HG02938 (cell line): Measurements from ENCODE around the gene CDAN1.

Experiments used
- ATAC-seq: cut with Tn5 transposase; IDR thresholded peaks from one replicate; pipeline ENCODE4 v1.9.1; 2021; ENCODE audit warnings: mild to moderate bottlenecking, moderate library complexity; ENCODE audit not compliant: unreplicated experiment

The CDAN1 gene

DNA sequence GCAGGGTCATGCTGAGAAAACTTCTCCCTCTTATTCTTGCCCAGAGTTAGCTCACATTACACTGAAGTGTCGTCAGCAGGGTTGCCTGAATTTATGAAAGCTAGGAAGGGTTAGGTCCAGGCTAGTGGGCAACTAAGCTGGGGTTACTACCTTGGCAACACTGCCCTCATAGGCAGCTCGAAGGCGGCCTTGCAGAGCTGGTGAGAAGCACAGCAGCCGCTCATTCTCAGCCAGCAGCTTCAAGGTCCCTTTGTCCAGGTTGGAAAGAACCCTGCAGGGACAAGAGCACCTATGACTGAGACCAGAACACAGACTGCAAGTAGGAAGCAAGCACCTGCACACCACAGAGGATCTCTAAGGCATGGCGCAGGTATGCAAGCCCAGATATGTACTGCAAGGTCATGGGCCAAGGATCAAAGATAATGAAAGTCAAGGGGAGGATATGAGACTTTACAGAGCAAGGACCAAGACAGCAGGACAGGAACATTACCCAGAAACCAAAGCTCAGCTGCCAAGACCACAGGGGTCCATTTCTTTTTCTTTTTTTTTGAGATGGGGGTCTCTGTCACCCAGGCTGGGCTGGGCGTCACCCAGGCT, 2.8 kb downstream of the CDAN1 start:
- ATAC-seq: no peak

DNA sequence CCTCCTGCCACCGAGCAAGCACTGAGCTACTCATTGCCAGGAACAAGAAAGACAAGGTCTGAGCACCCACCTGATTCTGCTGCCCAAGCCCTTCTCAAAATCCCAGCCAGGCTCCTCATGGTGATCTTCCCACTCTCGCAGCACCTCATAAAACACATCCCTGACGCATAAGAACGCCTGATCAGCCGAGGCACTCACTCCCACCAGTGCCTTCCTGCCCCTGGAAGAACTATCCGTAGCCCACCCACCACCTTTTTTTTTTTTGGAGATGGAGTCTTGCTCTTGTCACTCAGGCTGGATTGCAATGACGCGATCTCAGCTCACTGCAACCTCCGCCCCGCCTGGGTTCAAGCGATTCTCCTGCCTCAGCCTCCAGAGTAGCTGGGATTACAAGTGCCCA, 3.9 kb downstream of the CDAN1 start:
- no peak for ATAC-seq

DNA sequence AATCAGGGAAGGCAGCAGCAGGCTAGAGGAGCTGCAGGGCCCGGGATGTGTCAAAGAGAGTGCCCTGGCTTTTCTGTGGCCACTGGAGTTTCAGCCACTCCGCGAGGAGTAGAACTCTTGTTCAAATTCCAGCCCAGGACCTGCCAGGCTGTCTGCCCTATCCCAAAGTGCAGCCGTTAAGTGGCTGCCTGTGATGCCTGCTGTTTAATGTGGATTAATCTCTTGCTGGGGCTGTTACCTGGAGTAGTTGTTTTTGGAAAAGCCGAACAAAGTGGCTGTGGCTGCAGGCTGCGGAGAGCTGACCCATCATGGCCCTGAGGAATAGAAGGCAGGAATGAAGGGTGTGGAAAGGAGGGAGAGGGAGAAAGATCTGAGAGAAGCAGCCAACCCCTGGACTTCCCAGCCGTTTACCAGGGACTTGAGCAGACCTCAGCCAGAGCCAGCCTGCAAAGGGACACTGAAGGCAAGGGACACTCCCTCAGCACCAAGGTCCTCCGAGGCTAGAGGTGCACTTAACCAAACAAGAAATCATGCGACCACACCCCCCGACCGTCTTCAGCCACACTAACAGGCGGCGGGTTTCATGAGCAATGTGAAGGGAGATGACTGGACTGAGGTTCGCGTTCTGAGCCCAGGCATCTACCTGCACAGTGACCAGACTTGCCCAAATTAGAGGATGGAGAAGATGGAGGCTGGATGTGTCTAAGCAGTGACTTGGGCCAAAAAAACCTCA, 4.7 kb downstream of the CDAN1 start:
- ATAC-seq: no peak

DNA sequence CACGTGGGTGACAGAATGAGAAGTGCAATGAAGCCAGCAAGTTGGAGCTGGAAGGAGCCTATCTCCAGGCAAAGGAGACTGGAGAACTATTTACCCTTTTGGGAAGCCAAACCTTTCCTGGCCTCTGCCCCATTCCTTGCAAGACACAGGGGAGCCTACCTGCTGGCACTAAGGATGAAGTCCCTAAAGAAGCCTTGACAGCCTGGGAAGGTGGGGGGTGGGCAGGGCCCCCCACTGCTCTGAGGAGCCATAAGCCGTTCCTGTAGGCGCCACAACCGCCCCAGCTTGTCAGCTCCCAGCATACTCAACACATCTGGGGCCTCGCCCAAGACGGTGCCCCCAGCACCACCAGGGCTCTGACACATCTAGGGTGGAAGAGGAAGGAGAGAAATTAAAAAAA, 5.5 kb downstream of the CDAN1 start:
- no peak for ATAC-seq

DNA sequence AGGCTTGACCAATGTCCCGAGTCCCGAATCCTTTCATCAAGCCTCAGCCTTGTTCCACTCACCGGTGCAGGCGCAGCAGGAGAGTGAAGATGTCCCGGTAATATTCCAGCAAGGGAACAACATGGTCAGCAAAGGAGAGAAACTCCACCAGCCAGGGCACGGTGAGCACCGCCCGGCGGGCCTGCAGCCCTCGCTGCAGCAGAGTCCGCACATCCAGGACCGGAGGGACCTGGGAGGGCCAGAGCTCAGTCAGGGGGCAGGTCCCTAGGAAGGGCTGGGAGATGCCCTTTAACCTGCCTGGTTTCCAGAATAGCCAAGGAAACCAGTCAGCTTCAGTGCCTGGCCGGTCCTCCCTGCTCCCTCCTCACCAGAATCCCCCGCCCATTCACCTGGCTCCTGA, 6.4 kb downstream of the CDAN1 start:
- ATAC-seq: no peak

DNA sequence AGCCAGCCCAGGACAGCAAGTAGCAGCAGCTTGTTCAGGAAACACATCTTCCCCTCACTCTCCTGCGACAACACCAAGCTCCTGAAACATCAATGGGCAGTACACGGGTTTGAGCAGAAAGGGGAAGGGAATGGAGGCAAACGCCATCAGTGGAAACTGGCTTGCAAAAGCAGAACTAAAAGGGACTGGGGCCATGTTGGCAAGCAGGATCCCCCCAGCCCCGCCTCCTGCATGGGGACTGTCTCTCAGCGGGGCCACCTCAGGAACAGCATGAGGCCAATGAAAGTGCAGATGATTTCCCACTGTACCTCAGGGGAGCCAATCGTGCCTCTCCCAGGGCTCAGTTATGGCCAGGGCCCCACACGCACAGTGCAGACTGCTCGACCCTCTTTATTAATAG, 6.8 kb downstream of the CDAN1 start:
- no peak for ATAC-seq

DNA sequence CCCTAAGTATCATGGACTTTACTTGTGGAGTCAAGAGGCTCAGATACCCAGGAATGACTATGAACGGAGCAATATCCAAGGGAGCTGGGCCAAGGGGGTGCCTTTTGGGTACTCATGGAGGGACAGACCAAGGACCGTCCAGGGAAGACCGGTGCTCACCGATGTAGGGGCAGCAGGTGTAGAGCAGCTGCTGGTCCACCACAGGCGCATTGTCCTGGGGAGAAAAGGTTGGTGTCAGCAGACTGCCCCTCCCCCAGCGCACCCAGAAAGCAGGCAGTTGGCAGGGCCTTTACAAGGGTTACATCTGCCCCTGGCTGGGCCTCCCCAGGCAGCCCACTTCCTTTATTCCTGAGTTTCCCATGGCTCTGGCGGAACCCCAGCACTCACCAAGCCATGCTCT, 7.5 kb downstream of the CDAN1 start:
- no peak for ATAC-seq

DNA sequence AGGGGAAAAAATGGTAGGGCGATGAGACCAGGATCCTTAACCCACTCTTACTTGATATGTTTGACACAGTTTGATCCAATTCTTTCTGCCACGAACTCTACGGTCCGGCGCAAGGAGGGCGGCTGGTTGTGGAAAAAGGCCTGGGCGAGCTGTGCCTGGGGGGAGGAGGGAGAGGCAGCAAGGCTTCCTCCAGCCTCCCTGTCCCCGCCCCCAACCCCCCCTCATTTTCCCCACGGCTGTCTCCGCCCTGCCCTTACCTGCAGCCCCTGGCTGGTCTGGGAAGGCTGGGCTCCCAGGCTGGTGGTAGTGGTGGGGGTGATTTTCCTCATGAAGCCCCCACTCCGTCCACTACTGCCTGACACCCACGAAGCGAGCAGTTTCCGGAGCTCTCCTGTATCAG, 8.0 kb downstream of the CDAN1 start:
- no peak for ATAC-seq

DNA sequence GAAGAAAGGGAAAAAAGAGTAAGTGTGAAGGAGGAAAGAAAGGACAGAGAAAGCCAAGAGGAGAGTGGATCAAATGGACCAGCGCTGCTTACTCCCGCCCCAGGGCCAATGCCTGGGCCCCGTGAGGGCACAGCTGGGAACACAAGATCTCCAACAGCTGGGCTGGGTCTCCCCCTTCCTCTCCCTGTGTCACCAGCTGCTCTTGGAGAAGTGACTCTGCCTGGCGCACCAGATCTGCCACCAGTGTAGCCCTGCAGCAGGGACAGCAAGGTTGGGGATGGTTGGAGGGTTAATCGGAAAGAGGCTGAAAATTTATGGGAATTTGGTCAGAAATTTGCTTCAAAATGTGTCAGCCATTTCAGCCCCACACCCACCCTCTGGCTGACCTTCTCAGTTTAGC, 8.4 kb downstream of the CDAN1 start:
- no peak for ATAC-seq

DNA sequence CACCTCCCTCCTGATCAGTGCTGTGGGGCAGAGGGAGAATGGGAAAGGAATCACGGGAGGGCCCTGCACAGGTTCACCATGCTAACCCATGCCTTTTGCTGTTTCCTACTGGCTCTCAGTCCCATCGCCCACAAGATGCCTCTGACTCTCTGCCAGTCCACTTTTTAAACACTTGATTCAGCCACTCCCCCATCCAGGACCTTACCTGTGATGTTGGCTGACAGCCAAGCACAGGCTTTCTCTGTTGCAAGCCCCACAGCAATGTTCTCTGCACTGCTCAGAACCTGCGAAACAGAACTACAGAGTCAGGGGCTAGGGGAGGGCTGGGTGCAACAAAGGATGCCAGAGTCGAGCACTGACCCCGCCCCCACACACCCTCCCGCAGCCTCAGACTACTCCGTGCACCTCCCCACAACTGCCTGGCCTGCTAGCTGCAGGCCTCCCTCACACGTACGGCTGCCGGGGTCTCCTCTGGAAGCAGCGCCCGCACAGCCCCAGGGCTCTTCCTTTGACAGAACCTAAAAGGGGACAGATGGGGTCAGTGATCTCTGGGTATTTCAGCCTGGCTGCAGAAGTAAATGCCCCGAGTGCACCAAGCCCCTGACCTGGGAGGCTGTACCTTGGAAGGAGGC, 9.1 kb downstream of the CDAN1 start:
- no peak for ATAC-seq

DNA sequence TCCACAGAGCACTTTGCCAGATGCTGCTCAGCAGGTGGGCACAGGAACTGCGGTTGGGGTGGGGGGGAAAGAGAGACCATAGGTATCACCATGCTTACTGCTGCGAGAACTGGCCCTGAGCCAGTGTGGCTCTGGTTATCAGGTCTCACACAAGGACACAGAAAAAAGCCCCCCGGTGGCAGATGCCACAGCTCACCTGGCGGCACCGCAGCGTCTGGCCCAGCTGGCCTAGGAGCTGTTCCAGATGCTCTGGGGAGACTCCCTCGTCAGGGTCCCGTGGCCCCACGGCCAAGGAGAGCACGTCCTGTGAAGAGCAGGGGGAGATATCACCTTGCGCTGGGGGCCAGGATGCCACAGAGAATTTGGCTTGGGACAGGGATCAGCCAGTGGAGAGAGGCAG, 10.8 kb downstream of the CDAN1 start:
- no peak for ATAC-seq

DNA sequence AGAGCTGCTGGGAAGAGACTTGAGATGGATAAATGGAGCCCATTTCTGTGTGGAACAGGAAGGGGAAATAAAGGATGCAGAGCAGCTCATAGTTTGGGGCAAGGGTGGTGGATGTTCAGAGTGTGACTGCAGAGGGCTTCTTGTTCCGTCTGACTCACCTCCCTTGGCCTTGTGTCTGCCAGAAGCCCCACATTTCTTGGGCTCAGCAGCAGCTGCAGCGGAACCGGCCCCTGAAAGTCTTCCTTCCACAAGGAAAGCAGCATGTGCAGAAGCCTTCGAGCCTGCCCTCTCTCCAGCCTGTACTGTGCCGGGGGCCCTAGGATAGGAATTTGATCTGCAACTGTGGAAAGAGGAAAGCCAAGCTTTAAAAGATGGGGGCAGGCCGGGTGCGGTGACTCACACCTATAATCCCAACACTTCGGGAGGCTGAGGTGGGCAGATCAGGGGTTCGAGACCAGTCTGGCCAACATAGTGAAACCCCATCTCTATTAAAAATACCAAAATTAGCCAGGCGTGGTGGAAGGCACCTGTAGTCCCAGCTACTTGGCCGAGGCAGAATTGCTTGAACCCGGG, 11.5 kb downstream of the CDAN1 start:
- no peak for ATAC-seq

DNA sequence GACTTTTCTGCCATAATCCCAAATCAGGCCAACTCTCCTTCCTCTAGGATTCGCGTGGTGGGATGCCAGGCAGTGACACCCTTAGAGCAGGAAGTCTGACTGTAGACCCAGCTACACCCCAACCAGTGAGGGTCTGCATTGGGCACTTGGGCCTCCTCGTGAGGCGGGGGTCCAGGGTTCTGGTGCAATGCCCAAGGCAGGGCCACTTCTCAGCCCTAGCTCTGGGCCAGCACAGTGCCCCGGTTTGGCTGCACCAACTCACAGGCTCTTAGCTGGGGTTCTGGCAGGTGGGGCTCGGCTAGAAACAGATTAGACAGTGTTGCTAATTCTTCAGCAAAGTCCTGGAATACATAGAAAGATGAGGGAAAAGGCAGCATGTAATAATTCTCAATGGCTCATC, 12.7 kb downstream of the CDAN1 start:
- ATAC-seq: no peak

DNA sequence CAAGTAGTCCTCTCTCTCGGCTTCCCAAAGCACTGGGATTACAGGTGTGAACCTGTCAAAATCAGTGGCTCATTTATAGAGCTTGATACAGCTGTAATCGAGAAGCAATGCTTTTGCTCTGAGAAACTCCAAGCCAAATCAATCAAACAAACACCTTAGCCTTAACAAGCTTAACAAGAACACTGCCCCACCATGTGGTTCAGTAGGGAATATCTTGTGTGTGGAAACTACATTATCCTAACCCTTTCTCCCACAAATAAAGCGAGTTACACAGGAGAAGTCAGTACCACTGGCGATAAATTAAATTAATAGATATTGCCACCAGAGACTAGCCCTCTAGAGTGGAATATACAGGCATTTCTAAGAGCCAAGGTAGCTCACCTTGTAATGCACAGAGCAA, 13.9 kb downstream of the CDAN1 start:
- no peak for ATAC-seq

DNA sequence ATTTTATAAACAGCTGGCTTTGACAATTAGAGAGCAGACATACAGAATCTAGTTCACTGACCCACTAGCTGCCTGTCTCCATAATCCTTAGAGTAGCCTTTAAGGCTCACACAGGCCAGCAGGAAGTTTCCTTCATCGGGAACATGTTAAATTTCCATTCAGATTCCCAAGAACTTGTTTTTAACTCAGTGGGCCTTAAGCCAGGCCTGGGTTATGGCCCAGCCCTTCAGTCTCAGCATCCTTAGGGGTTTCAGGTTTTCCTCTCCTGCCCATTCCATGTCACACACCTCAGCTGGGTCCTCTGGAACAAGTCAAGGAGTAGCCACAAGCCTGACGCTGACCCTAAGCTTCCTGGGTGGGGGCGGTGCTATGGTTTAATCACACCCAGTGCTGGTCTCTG, 15.0 kb downstream of the CDAN1 start:
- no peak for ATAC-seq

DNA sequence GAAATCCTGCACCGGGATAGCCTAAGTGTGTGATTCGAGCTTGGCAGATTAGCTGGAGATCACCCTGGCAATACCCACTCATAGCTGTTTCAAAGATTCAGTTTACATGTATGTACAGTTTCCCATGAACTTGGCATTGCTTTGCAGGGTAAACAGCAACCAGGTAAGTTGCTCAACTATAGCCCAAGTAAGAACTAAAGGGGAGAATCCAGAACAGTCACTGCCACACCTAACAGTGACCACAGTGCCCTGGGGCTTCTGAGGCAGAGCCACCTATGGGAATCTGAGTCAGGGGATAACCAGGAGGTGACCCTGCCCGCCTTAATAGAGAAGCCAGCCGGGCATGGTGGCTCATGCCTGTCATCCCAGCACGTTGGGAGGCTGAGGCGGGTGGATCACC, 15.9 kb downstream of the CDAN1 start:
- no peak for ATAC-seq

DNA sequence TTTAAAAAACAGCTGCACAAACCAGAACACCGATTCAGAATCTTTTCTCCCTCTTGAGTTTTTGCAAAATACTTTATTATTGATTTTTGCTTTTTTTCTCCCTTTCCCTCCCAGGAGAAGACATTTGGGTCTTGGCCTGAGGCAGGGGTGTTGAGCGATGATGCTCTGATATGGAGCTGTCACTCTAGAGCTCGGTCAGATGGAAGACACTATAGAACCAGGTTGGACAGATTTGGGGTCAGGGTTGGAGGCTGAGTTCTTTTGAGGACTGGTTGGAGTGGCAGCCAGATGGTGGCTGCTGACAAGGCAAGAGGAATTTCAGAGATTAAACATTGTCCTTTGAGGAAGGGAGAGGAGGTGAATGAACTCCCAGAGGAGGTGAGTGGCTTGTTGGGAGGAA, 16.9 kb downstream of the CDAN1 start:
- ATAC-seq: no peak

DNA sequence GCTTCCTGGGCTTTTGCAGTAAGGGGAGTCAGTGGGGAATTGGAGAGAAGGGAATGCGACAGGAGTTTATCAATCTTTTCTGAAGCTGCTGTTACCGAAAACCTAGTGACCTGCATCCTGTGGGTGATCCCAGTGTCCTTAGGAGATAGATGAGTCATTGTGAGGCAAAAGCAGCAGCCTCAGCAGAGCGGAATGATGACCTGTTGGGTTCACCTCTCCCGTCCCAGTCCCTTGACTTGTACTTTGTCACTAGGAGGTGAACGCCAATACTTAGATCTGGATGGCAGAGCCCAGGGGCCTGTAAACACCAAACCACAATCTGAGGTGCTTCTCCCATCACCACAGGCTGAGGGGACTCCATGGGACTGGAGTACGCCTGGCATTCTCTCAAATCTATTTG, 17.9 kb downstream of the CDAN1 start:
- no peak for ATAC-seq

DNA sequence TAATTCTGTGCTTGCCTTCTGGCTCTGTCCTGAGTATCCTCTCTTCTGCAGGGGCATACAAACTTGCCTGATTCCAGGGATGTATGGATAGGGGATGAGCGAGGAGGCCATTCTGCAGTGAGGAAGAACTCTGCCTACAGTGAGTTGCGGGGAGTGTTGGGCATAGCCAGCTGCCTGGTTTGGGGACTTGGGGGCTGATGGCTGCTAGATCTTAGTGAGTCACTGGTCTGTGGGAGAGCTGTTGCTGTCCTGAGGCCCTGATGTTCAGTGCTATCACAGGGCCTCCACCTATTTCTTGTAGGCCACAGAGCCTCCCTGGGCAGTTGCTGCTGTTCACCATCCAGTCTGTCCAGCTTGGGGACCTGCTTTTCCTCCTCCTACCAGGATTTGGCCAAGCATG, 20.3 kb downstream of the CDAN1 start:
- ATAC-seq: no peak

DNA sequence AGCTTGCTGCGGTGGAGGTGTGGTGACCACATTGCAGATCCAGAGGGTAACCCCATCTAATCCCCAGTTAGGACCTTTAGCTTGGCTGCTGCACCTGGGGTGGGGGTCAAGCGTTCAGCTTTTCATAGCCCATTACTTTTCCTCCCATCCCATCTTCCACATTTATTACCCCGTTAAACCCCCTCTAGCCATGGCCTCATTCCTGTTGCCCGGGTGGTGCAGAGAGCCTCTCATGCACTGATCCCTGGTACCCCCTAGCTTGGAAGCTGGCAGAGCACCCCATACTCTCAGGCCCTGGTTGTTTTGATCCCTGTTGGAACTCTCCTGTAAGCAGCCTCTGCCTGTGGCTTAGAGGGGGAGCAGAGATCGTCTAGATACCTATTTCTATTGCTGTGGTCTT, 20.8 kb downstream of the CDAN1 start:
- no peak for ATAC-seq

DNA sequence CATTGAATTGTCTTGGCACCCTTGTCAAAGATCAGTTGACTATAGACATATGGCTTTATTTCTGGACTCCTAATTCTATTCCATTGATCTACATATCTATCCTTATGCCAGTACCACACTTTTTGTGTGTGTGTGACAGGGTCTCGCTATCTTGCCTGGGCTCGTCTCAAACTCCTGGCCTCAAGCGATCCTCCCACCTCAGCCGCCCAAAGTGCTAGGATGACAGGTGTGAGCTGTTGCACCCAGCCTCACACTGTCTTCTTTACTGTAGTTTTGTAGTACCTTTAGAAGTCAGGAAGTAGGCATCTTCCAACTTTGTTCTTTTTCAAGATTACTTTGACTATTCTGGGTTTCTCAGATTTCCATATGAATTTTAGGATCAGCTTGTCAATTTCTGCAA, 24.3 kb downstream of the CDAN1 start:
- no peak for ATAC-seq

DNA sequence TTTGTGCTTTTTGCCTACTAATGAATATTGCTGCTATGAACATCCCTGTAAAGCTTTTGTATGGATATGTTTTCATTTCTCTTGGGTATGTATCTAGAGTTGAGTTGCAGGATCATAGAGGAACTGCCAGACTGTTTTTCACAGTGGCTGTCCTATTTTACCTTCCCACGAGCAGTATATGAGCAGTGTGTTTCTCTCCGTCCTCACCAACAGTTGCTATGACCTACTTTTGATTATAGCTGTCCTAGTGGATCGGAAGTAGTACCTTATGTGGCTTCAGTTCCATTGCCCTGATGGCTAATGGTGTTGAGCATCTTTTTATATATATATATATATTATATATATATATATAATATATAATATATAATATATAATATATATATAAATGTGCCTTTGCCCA, 25.2 kb downstream of the CDAN1 start:
- ATAC-seq: no peak
